H1 (cell line): Measurements from ENCODE around the gene TBX5. TPM values are rescaled to one million over a fixed set of nuclear protein-coding genes. Genes with fewer than 3 reads are reported as not detected.

Experiments
- CTCF ChIA-PET: fragments of 300-600 bp; sonication (Branson Sonifier 250); formaldehyde crosslinking; loops from one replicate; lab custom pipeline; 2021; ENCODE audit not compliant: partially characterized antibody; lab: Charles Lee
- POLR2A ChIA-PET: fragments of 300-600 bp; sonication (Branson Sonifier 250); formaldehyde crosslinking; loops from one replicate; lab custom pipeline; 2021; ENCODE audit warnings: inconsistent platforms; ENCODE audit not compliant: partially characterized antibody; lab: Charles Lee
- DNase-seq, 2 experiments: peaks; one replicate each; pipeline versions ENCODE4 v3.0.0 to v3.0.0-alpha.2; 2010 to 2022; ENCODE audit warnings: low spot score in 2 of 2, low read depth in 1 of 2, mixed read lengths in 1 of 2
- FAIRE-seq: peaks from 2 replicates; lab custom pipeline; 2011; peaks lifted over from hg19 to GRCh38; lab: Jason Lieb, UNC
- H2AFZ ChIP-seq: 2 replicates; pipeline ENCODE4 v1.8.1; 2012; ENCODE audit warnings: low read length, inconsistent platforms
- H2AK5ac ChIP-seq: 2 replicates; pipeline ENCODE4 v1.6.1; 2013; ENCODE audit warnings: low read depth, low read length
- H2BK120ac ChIP-seq: replicated peaks from 2 replicates; pipeline ENCODE3; 2013; ENCODE audit warnings: low read depth, low read length, inconsistent platforms
- H2BK12ac ChIP-seq: 2 replicates; pipeline ENCODE4 v1.6.1; 2013; ENCODE audit warnings: low read depth, low read length
- H2BK15ac ChIP-seq: 2 replicates; pipeline ENCODE4 v1.6.1; 2013; ENCODE audit warnings: low read length
- H2BK20ac ChIP-seq: 2 replicates; pipeline ENCODE4 v1.6.1; 2013; ENCODE audit warnings: low read length
- H2BK5ac ChIP-seq: 2 replicates; pipeline ENCODE4 v1.6.1; 2013; ENCODE audit warnings: low read depth, low read length
- H3K14ac ChIP-seq: 2 replicates; pipeline ENCODE4 v1.6.1; 2013; ENCODE audit warnings: inconsistent platforms; ENCODE audit not compliant: insufficient read length
- H3K18ac ChIP-seq: 2 replicates; pipeline ENCODE4 v1.6.1; 2013; ENCODE audit warnings: low read length; ENCODE audit errors: extremely low read depth
- H3K23ac ChIP-seq: 2 replicates; pipeline ENCODE4 v1.6.1; 2013; ENCODE audit warnings: inconsistent platforms; ENCODE audit not compliant: insufficient read length
- H3K23me2 ChIP-seq: 2 replicates; pipeline ENCODE4 v1.6.1; 2013; ENCODE audit warnings: low read depth, low read length
- H3K27ac ChIP-seq: 2 replicates; pipeline ENCODE4 v1.6.1; 2011; ENCODE audit warnings: low read depth, low read length, inconsistent platforms
- H3K27me3 ChIP-seq, 4 experiments: replicated peaks in 1 of 4; 1 replicate in 1 of 4; 2 replicates in 3 of 4; pipeline versions ENCODE4 v1.6.1 to v1.8.1; 2011 to 2013; ENCODE audit warnings: low read length in 3 of 4, mild to moderate bottlenecking in 3 of 4, inconsistent platforms in 2 of 4, mixed read lengths in 2 of 4, moderate library complexity in 1 of 4; ENCODE audit not compliant: control insufficient read depth in 3 of 4, insufficient read depth in 3 of 4; ENCODE audit errors: extremely low read depth in 1 of 4
- H3K36me3 ChIP-seq, 4 experiments: 2 replicates each; pipeline versions ENCODE4 v1.6.1 to v1.8.1; 2011 to 2013; ENCODE audit warnings: mild to moderate bottlenecking in 4 of 4, low read length in 3 of 4, moderate library complexity in 2 of 4, control low read depth in 1 of 4, inconsistent platforms in 1 of 4; ENCODE audit not compliant: insufficient read depth in 4 of 4, control insufficient read depth in 2 of 4
- H3K4ac ChIP-seq: replicated peaks from 2 replicates; pipeline ENCODE3; 2013; ENCODE audit warnings: low read length, low read depth, mixed read lengths, inconsistent platforms; ENCODE audit not compliant: insufficient read length
- H3K4me1 ChIP-seq, 4 experiments: replicated peaks in 1 of 4; 1 replicate in 1 of 4; 2 replicates in 3 of 4; pipeline versions ENCODE4 v1.6.1 to v1.8.1; 2011 to 2013; ENCODE audit warnings: low read length in 3 of 4, inconsistent platforms in 2 of 4, mixed read lengths in 1 of 4; ENCODE audit not compliant: insufficient read depth in 4 of 4, control insufficient read depth in 3 of 4
- H3K4me2 ChIP-seq, 2 experiments: 2 replicates each; pipeline versions ENCODE4 v1.6.1 to v1.8.1; 2011 to 2013; ENCODE audit warnings: low read depth in 2 of 2, low read length in 2 of 2, control low read depth in 1 of 2, inconsistent platforms in 1 of 2, mild to moderate bottlenecking in 1 of 2; ENCODE audit not compliant: insufficient read depth in 1 of 2
- H3K4me3 ChIP-seq, 4 experiments: fragments of 200-600, 300-600 bp in 1 of 4; sonication (generic), shearing (Covaris generic), sonication (Bioruptor Twin) in 1 of 4; 2 replicates each; pipeline versions ENCODE4 v1.5.1 to v1.8.1; 2011 to 2016; ENCODE audit warnings: low read length in 4 of 4, low read depth in 3 of 4, control low read depth in 2 of 4, inconsistent platforms in 2 of 4, mild to moderate bottlenecking in 2 of 4, mixed read lengths in 1 of 4, moderate library complexity in 1 of 4; ENCODE audit not compliant: insufficient read depth in 2 of 4; ENCODE audit errors: extremely low read depth in 1 of 4
- H3K56ac ChIP-seq: replicated peaks from 2 replicates; pipeline ENCODE3; 2013; ENCODE audit warnings: low read depth, mild to moderate bottlenecking, mixed read lengths, low read length, inconsistent platforms; ENCODE audit not compliant: insufficient read length
- H3K79me1 ChIP-seq: 2 replicates; pipeline ENCODE4 v1.6.1; 2013; ENCODE audit warnings: low read depth, low read length, control low read depth
- H3K79me2 ChIP-seq, 2 experiments: 2 replicates each; pipeline versions ENCODE4 v1.6.1 to v1.8.1; 2012 to 2013; ENCODE audit warnings: low read length in 2 of 2, mild to moderate bottlenecking in 2 of 2, inconsistent platforms in 1 of 2; ENCODE audit not compliant: insufficient read depth in 2 of 2, control insufficient read depth in 1 of 2
- H3K9ac ChIP-seq, 4 experiments: replicated peaks in 1 of 4; 1 replicate in 1 of 4; 2 replicates in 3 of 4; pipeline versions ENCODE4 v1.6.1 to v1.8.1; 2011 to 2013; ENCODE audit warnings: low read depth in 3 of 4, low read length in 3 of 4, control low read depth in 2 of 4, mild to moderate bottlenecking in 2 of 4, moderate library complexity in 2 of 4, inconsistent platforms in 1 of 4; ENCODE audit errors: extremely low read depth in 1 of 4
- H3K9me3 ChIP-seq, 2 experiments: 2 replicates each; pipeline versions ENCODE4 v1.6.1 to v1.8.1; 2012 to 2013; ENCODE audit warnings: mild to moderate bottlenecking in 2 of 2, moderate library complexity in 2 of 2, control low read depth in 1 of 2, inconsistent platforms in 1 of 2, low read depth in 1 of 2, low read length in 1 of 2, mixed read lengths in 1 of 2; ENCODE audit not compliant: insufficient read depth in 2 of 2
- H4K20me1 ChIP-seq, 2 experiments: replicated peaks in 1 of 2; 2 replicates each; pipeline versions ENCODE3 to v1.8.1; 2011 to 2013; ENCODE audit warnings: inconsistent platforms in 2 of 2, low read length in 2 of 2, mild to moderate bottlenecking in 1 of 2; ENCODE audit not compliant: insufficient read depth in 2 of 2, control insufficient read depth in 1 of 2
- H4K5ac ChIP-seq: 2 replicates; pipeline ENCODE4 v1.6.1; 2013; ENCODE audit warnings: low read length, low read depth, mixed read lengths, inconsistent platforms; ENCODE audit not compliant: insufficient read length
- H4K8ac ChIP-seq: 2 replicates; pipeline ENCODE4 v1.8.0; 2013; ENCODE audit warnings: mild to moderate bottlenecking, moderate library complexity, low read length, inconsistent platforms; ENCODE audit not compliant: insufficient read depth; ENCODE audit errors: extremely low read depth
- H4K91ac ChIP-seq: replicated peaks from 2 replicates; pipeline ENCODE3; 2013; ENCODE audit warnings: low read length, mixed read lengths, inconsistent platforms; ENCODE audit not compliant: insufficient read length
- BCL11A ChIP-seq, 2 experiments: IDR thresholded peaks; one replicate each; pipeline ENCODE4 v1.6.1; 2011; ENCODE audit warnings: low read depth in 2 of 2, low read length in 2 of 2, mild to moderate bottlenecking in 2 of 2
- FOSL1 ChIP-seq: IDR thresholded peaks from 2 replicates; pipeline ENCODE4 v1.6.1; 2011; ENCODE audit warnings: mild to moderate bottlenecking, low read depth, low read length, moderate library complexity; ENCODE audit not compliant: insufficient read depth
- GTF2F1 ChIP-seq: IDR thresholded peaks from 2 replicates; pipeline ENCODE4 v1.6.1; 2012; ENCODE audit warnings: low read depth, low read length, improper control_type of control experiment, borderline replicate concordance
- NRF1 ChIP-seq: IDR thresholded peaks from 2 replicates; pipeline ENCODE4 v1.6.1; 2011; ENCODE audit warnings: mild to moderate bottlenecking, low read depth, low read length, improper control_type of control experiment
- RFX5 ChIP-seq: IDR thresholded peaks from 2 replicates; pipeline ENCODE4 v1.6.1; 2011; ENCODE audit warnings: low read depth, low read length, improper control_type of control experiment, borderline replicate concordance
- RNF2 ChIP-seq: fragments of 200-900, 300-1000 bp; sonication (generic); IDR thresholded peaks from 2 replicates; pipeline ENCODE4 v1.7.1; 2016; ENCODE audit warnings: borderline replicate concordance, low read depth, mild to moderate bottlenecking, antibody characterized with exemption, low read length; ENCODE audit not compliant: poor library complexity, severe bottlenecking; ENCODE audit errors: missing control alignments
- SIRT6 ChIP-seq: IDR thresholded peaks from one replicate; pipeline ENCODE4 v1.7.1; 2012; ENCODE audit warnings: low read length, inconsistent platforms
- WGBS, 2 experiments: shearing (Covaris generic) in 1 of 2; methylation state at CpG; one replicate each; pipeline versions ENCODE4 v1.1.6 to v1.1.7; 2013 to 2015; ENCODE audit warnings: low lambda C conversion rate in 2 of 2, mixed read lengths in 2 of 2, inconsistent platforms in 1 of 2, low coverage in 1 of 2, missing lambda C conversion rate in 1 of 2; ENCODE audit not compliant: insufficient replicate concordance in 2 of 2, insufficient coverage in 1 of 2, insufficient read length in 1 of 2; ENCODE audit errors: extremely low coverage in 1 of 2, missing lambda C conversion rate in 1 of 2; 5-methylcytosine and 5-hydroxymethylcytosine counted together
- polyA plus RNA-seq, 7 experiments: library from polyadenylated mRNA; depleted of rRNA in 3 of 7; stranded (reverse) in 5 of 7; unstranded in 2 of 7; fragments of >200 nt in 5 of 7; fragments of 200-250 nt in 2 of 7; gene quantifications; 1 replicate in 5 of 7; 2 replicates in 1 of 7; 4 replicates in 1 of 7; pipeline versions ENCODE4 v1.2.1 to v1.2.3, GENCODE V29; 2011 to 2013; ENCODE audit warnings: missing spikeins in 2 of 7, mixed read lengths in 2 of 7
- total RNA-seq: library from RNA; stranded (reverse); fragmentation: NEBNext Ultra II Directional; extraction: Animal tissue kit (Norgen Biotek cat#: 25700); gene quantifications from 2 replicates; pipeline ENCODE4 v1.2.1, GENCODE V29; 2021
- TF ChIP-seq, protein P1 (sequence below): IDR thresholded peaks from 2 replicates; pipeline ENCODE4 v1.6.1; 2012; ENCODE audit warnings: low read length, inconsistent platforms
- TF ChIP-seq, protein P2 (sequence below): IDR thresholded peaks from 2 replicates; pipeline ENCODE4 v1.6.1; 2011; ENCODE audit warnings: low read depth, mild to moderate bottlenecking, low read length; ENCODE audit not compliant: insufficient read depth

TBX5 gene
- total and polyA plus RNA-seq, 2 of the 8 experiments (the other 6 are each of a cell fraction or from before 2014, with no cell fraction given) = 0.05 TPM; not detected in 1

DNA sequence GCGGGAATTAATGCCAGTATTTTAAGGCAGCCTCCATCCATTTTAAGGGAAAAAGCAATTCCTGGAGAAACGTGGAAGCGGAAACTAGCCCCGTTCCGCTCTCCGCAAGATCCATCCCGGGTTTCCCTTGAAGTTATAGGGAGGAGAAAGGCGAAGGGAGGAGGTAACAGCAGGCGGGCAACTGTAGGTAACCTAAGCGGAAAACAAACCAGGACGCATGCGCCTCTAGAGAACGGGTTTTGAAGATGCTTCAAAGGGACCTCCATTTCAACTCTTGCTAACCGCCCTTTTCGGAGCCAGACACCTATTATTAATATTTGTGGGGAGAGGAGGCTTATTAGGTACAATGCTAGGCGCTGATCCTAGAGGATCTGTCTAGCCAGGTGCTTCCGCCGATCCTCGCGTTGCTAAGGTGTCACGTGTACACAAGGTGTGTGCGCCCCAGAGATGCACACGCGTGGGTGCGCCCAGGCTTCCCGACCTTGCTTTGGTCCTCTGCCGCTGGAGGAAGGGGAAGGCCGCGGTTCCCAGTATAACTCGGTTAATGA is 6.2 kb downstream of the TBX5 start:
- 2% methylated on average over 30 of the region's 30 CpGs; no CpG with 5 or more reads in 1 of the 2 experiments for WGBS, 2 experiments
- Histone ChIP-seq H3K23ac (no peak overlapping the region), H3K56ac (no peak overlapping the region), H3K4me1 (peaks cover 7 to 46% (median 21%) of the 10 kb centered on the region in 4 experiments; a peak in 6 of 7 replicates), H3K27ac (no peak overlapping the region), H4K5ac (no peak overlapping the region), H3K23me2 (no peaks in the 10 kb centered on the region), H3K27me3 (peaks cover 97 to 100% (median 99%) of the 10 kb centered on the region in 4 experiments), H3K4me3 (peak overlapping the region in 1 of 4 experiments; percentile 40; a peak in 2 of 8 replicates), H4K20me1 (peaks cover 9 to 36% of the 10 kb centered on the region in 2 experiments), H2BK5ac (no peak overlapping the region), H2BK12ac (no peak overlapping the region; the same call in 1 of the 2 replicates), H3K9ac (no peak overlapping the region), H3K4ac (no peak overlapping the region), H3K36me3 (no peaks in the 10 kb centered on the region; a peak in 1 of 8 replicates), H3K4me2 (peak overlapping the region; percentile 48 to 57), H3K9me3 (no peaks in the 10 kb centered on the region), H4K8ac (peak overlapping the region; percentile 82; the same call in 1 of the 2 replicates), H3K14ac (no peak overlapping the region), H2AK5ac (peak overlapping the region; percentile 82; the same call in 1 of the 2 replicates), H3K18ac (no peak overlapping the region), H3K79me1 (no peaks in the 10 kb centered on the region), H4K91ac (no peak overlapping the region), H3K79me2 (no peaks in the 10 kb centered on the region), H2AFZ (no peak overlapping the region), H2BK15ac (no peak overlapping the region), H2BK120ac (no peak overlapping the region), H2BK20ac (no peak overlapping the region)
- peak; percentile 96 for FAIRE-seq
- CTCF ChIA-PET = interaction anchor here (1.0 kb wide), 1 partner anchor 113 kb away, joined by 3 read pairs; no protein-coding TSS in a partner anchor
- POLR2A ChIA-PET = interaction anchor here (0.6 to 1.3 kb wide), 2 partner anchors 7 to 13 kb away, joined by 3 to 4 read pairs; no protein-coding TSS in a partner anchor
- peak; percentile 83 to 95 for DNase-seq
- TF ChIP-seq, protein P1, sequence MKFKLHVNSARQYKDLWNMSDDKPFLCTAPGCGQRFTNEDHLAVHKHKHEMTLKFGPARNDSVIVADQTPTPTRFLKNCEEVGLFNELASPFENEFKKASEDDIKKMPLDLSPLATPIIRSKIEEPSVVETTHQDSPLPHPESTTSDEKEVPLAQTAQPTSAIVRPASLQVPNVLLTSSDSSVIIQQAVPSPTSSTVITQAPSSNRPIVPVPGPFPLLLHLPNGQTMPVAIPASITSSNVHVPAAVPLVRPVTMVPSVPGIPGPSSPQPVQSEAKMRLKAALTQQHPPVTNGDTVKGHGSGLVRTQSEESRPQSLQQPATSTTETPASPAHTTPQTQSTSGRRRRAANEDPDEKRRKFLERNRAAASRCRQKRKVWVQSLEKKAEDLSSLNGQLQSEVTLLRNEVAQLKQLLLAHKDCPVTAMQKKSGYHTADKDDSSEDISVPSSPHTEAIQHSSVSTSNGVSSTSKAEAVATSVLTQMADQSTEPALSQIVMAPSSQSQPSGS = peak; percentile 37; the same call in 1 of the 2 replicates
- TF ChIP-seq FOSL1 = no peak
- TF ChIP-seq RNF2 = no peak
- no peak for TF ChIP-seq GTF2F1
- peak in 1 of 2 experiments; percentile 49 for TF ChIP-seq BCL11A (IDR thresholded peaks at IDR 0.05; ENCODE audit: low read depth in 2 of 2, low read length in 2 of 2)
- TF ChIP-seq, protein P2, sequence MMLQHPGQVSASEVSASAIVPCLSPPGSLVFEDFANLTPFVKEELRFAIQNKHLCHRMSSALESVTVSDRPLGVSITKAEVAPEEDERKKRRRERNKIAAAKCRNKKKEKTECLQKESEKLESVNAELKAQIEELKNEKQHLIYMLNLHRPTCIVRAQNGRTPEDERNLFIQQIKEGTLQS = no peak
- peak; percentile 53 for TF ChIP-seq NRF1
- TF ChIP-seq SIRT6 = no peak
- peak; percentile 74 for TF ChIP-seq RFX5
